Keratinocyte (primary cell): ENCODE results near the gene CCSER1. TPM values are rescaled to one million over a fixed set of nuclear protein-coding genes. Genes with fewer than 3 reads are reported as not detected.

Source experiments
- DNase-seq: peaks from one replicate; pipeline ENCODE4 v3.0.0-alpha.2; 2011; ENCODE audit warnings: low read depth, missing footprints, low spot score
- FAIRE-seq: peaks from 2 replicates; lab custom pipeline; 2011; peaks lifted over from hg19 to GRCh38; lab: Jason Lieb, UNC
- H2AFZ ChIP-seq: 2 replicates; pipeline ENCODE4 v1.6.0; 2012; ENCODE audit warnings: low read length, control low read depth, inconsistent platforms; ENCODE audit not compliant: control insufficient read depth
- H3K27ac ChIP-seq: 2 replicates; pipeline ENCODE4 v1.5.1; 2011; ENCODE audit warnings: low read length; ENCODE audit not compliant: control insufficient read depth, insufficient read depth
- H3K27me3 ChIP-seq: 3 replicates; pipeline ENCODE4 v1.6.0; 2011; ENCODE audit warnings: low read length; ENCODE audit not compliant: control insufficient read depth, insufficient read depth; ENCODE audit errors: extremely low read depth
- H3K36me3 ChIP-seq, 2 experiments: 2 replicates in 1 of 2; 3 replicates in 1 of 2; pipeline ENCODE4 v1.5.1; 2011; ENCODE audit warnings: low read length in 2 of 2, mild to moderate bottlenecking in 1 of 2; ENCODE audit not compliant: control insufficient read depth in 2 of 2, insufficient read depth in 2 of 2; ENCODE audit errors: extremely low read depth in 1 of 2
- H3K4me1 ChIP-seq: 3 replicates; pipeline ENCODE4 v1.5.1; 2011; ENCODE audit warnings: low read length; ENCODE audit not compliant: control insufficient read depth, insufficient read depth; ENCODE audit errors: extremely low read depth
- H3K4me2 ChIP-seq: 3 replicates; pipeline ENCODE4 v1.6.0; 2011; ENCODE audit warnings: low read depth, low read length; ENCODE audit not compliant: control insufficient read depth, insufficient read depth; ENCODE audit errors: extremely low read depth
- H3K4me3 ChIP-seq, 3 experiments: fragments of 200-600 bp in 1 of 3; sonication (generic) in 1 of 3; 2 replicates in 2 of 3; 3 replicates in 1 of 3; pipeline ENCODE4 v1.5.1; 2011 to 2016; ENCODE audit warnings: low read length in 3 of 3, mild to moderate bottlenecking in 3 of 3, control low read depth in 2 of 3, inconsistent platforms in 1 of 3, low read depth in 1 of 3, mixed read lengths in 1 of 3, mixed run types in 1 of 3, moderate library complexity in 1 of 3; ENCODE audit not compliant: control insufficient read depth in 2 of 3, insufficient read depth in 2 of 3; ENCODE audit errors: extremely low read depth in 1 of 3
- H3K79me2 ChIP-seq: 2 replicates; pipeline ENCODE4 v1.6.0; 2012; ENCODE audit warnings: low read length; ENCODE audit not compliant: control insufficient read depth, insufficient read depth
- H3K9ac ChIP-seq: 3 replicates; pipeline ENCODE4 v1.6.0; 2011; ENCODE audit warnings: low read length; ENCODE audit not compliant: control insufficient read depth, insufficient read depth; ENCODE audit errors: extremely low read depth
- H3K9me1 ChIP-seq: 3 replicates; pipeline ENCODE4 v1.6.0; 2011; ENCODE audit warnings: low read length; ENCODE audit not compliant: control insufficient read depth, insufficient read depth; ENCODE audit errors: extremely low read depth
- H3K9me3 ChIP-seq: 2 replicates; pipeline ENCODE4 v1.5.1; 2012; ENCODE audit warnings: low read depth, low read length; ENCODE audit not compliant: control insufficient read depth
- H4K20me1 ChIP-seq: 3 replicates; pipeline ENCODE4 v1.6.0; 2011; ENCODE audit warnings: low read length; ENCODE audit not compliant: control insufficient read depth, insufficient read depth; ENCODE audit errors: extremely low read depth
- CTCF ChIP-seq, 3 experiments: IDR thresholded peaks in 1 of 3; conservative IDR thresholded peaks in 1 of 3; optimal IDR thresholded peaks in 1 of 3; 2 replicates in 2 of 3; 3 replicates in 1 of 3; pipeline versions ENCODE3 to v1.5.1; 2011; ENCODE audit warnings: low read length in 3 of 3, mild to moderate bottlenecking in 3 of 3, moderate library complexity in 2 of 3, control low read depth in 1 of 3, inconsistent platforms in 1 of 3; ENCODE audit not compliant: insufficient read depth in 2 of 3; ENCODE audit errors: extremely low read depth in 1 of 3
- EZH2 ChIP-seq: IDR thresholded peaks from one replicate; pipeline ENCODE4 v1.6.1; 2012; ENCODE audit warnings: inconsistent platforms, mild to moderate bottlenecking, low read length, moderate library complexity
- dilution Hi-C: fragments of 300-500 bp; cut with MboI; formaldehyde crosslinking; loops from one replicate; pipeline ENCODE4 v1.7.0; 2020; ENCODE audit warnings: low sequenced_read_pairs; ENCODE audit not compliant: extremely low pct_ligation_motif_present
- polyA plus RNA-seq, 5 experiments: library from polyadenylated mRNA; depleted of rRNA in 3 of 5; stranded (reverse) in 3 of 5; stranded (forward) in 1 of 5; unstranded in 1 of 5; fragments of >200 nt; gene quantifications; 1 replicate in 1 of 5; 2 replicates in 3 of 5; 3 replicates in 1 of 5; pipeline versions ENCODE4 v1.2.1 to v1.2.3, GENCODE V29; 2011 to 2012; ENCODE audit warnings: missing spikeins in 2 of 5, low read depth in 1 of 5, low replicate concordance in 1 of 5

CCSER1 gene
- polyA plus RNA-seq, 1 donor (not counting 4 experiments of a cell fraction or from before 2014, with no cell fraction given) = 1.2 TPM

- dilution Hi-C loops = no loop called here
- DNase-seq = no peak
- Histone ChIP-seq H2AFZ (no peak overlapping the region), H3K9me1 (no peaks in the 10 kb centered on the region), H3K4me3 (no peak overlapping the region), H4K20me1 (no peaks in the 10 kb centered on the region), H3K4me1 (no peaks in the 10 kb centered on the region), H3K27me3 (no peaks in the 10 kb centered on the region), H3K4me2 (no peak overlapping the region), H3K79me2 (no peaks in the 10 kb centered on the region), H3K9ac (no peak overlapping the region), H3K27ac (no peak overlapping the region), H3K36me3 (no peaks in the 10 kb centered on the region), H3K9me3 (no peaks in the 10 kb centered on the region)
- FAIRE-seq = no peak
- TF ChIP-seq CTCF (optimal IDR thresholded peaks at IDR 0.05 in 1 of 3, IDR thresholded peaks at IDR 0.05 in 1 of 3, conservative IDR thresholded peaks at IDR 0.05 in 1 of 3; ENCODE audit: extremely low read depth in 1 of 3, insufficient read depth in 2 of 3, low read length in 3 of 3) (no peak), EZH2 (no peak)
Measured at GRCh38 chr4:91427171-91427570, 1300.0 kb downstream of the CCSER1 start.

GRCh38 chr4:91434631-91435030 lies 1307.4 kb downstream of the CCSER1 start:
- dilution Hi-C loops = no loop called here
- no peak for FAIRE-seq
- Histone ChIP-seq H3K9me1 (no peaks in the 10 kb centered on the region), H3K36me3 (no peaks in the 10 kb centered on the region), H3K4me1 (no peaks in the 10 kb centered on the region), H2AFZ (no peak overlapping the region), H3K27me3 (no peaks in the 10 kb centered on the region), H4K20me1 (no peaks in the 10 kb centered on the region), H3K4me2 (no peak overlapping the region), H3K79me2 (no peaks in the 10 kb centered on the region), H3K9me3 (no peaks in the 10 kb centered on the region), H3K4me3 (no peak overlapping the region), H3K27ac (no peak overlapping the region), H3K9ac (no peak overlapping the region)
- TF ChIP-seq CTCF (optimal IDR thresholded peaks at IDR 0.05 in 1 of 3, IDR thresholded peaks at IDR 0.05 in 1 of 3, conservative IDR thresholded peaks at IDR 0.05 in 1 of 3; ENCODE audit: extremely low read depth in 1 of 3, insufficient read depth in 2 of 3, low read length in 3 of 3) = no peak
- no peak for TF ChIP-seq EZH2
- DNase-seq = no peak
